ENCODE data around the gene PIEZO2.

PIEZO2 gene

GRCh38 chr18:10723496-10723895 is 425.9 kb downstream of the PIEZO2 start:
- DNase-seq = no peak

- no peak for DNase-seq
These were observed 430.6 kb downstream of the PIEZO2 start for GRCh38 chr18:10718809-10719208.

DNA sequence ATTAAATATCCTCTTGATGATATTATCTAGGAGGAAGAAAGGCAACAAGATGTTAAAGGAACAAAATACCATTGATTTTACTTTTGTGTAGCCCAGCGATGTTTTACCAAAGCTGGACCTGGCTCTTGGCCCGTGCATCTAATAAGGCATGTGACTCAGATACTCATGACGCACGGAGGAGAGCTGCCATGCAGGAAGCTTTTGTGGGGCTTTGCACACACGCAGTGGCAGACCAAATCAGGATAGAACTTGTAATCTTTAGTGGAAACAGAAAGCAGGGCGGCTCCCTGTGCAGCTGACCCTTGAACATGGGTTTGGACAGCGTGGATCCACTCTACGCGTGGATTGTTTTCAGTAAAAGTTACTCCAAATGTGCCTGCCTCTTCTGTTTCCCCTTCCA is 433.6 kb downstream of the PIEZO2 start:
- DNase-seq = no peak

- no peak for DNase-seq
These were observed 436.0 kb downstream of the PIEZO2 start for GRCh38 chr18:10713409-10713808.

GRCh38 chr18:10707294-10707693 is 442.1 kb downstream of the PIEZO2 start:
- DNase-seq = no peak

GRCh38 chr18:10705786-10706185 is 443.6 kb downstream of the PIEZO2 start:
- DNase-seq = no peak

DNA sequence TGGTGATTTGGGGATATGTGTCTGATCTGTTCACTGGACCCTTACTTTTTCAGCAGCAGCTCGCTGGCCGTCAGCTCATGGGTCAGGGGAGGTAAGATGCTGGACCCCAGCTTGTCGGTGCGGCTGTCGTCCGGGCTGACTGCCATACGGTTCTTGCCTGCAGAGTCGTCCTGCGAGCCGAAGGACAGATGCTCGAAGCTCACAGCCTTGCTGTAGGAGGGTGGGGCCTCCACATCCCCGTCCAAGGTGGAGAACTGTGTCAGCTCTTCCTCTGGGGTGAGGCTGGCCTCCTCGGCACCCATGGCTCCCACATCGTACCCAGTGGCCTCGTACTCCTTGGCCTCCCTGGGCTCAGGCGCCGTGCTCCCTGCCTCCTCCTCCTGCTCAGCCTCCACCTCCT is 444.1 kb downstream of the PIEZO2 start:
- DNase-seq = no peak

DNA sequence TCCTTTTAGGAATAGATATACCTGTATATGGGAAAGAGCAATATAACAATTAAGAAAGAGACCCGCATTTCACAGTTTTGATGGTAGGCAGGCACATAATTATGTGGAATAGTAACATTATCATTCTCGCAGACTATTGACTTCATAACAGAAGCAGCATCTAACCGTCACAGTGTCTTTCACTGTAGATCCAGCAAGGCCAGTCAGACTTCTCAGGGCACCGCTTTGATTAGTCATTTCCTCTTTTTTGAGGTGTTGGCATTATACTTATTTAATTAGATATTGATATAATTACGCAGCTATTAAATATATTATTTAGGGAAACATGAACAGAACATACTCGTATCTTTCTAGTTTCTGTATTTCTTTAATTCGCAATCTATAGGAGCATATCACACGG is 447.2 kb downstream of the PIEZO2 start:
- no peak for DNase-seq

DNA sequence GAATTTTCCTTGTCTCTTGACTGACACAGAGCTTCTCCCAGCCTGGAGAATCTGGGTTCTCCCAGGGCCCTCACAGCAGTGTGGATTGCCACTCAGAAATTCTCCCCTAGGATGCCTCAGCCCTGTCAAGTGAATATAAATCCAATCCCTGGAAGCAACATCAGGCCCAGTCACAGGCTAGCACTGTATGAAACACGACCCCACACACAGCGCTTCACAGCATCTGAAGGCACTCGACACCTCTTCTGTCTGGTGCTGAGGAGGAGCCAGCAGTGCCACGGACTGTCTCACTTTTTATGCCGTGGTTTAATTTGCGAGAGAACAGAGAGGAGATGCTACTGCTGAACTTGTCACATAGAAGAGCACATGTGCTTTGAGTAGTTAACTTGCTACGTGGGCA is 459.0 kb downstream of the PIEZO2 start:
- DNase-seq = no peak

DNA sequence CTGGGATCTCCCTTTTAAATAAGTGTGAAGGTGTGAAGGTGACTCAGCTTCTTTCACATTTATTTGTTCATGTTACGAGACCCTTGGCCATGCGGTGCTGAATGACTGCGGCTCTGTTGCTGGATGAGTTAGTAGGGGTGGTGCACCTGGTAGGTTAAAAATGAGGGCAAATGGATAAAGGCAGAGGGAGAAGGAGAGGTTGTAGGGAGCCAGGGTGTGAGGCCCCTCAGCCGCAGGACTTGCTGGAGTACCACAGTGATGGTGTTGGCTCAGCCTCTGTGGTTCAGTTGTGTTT is 459.4 kb downstream of the PIEZO2 start:
- DNase-seq = no peak

DNA sequence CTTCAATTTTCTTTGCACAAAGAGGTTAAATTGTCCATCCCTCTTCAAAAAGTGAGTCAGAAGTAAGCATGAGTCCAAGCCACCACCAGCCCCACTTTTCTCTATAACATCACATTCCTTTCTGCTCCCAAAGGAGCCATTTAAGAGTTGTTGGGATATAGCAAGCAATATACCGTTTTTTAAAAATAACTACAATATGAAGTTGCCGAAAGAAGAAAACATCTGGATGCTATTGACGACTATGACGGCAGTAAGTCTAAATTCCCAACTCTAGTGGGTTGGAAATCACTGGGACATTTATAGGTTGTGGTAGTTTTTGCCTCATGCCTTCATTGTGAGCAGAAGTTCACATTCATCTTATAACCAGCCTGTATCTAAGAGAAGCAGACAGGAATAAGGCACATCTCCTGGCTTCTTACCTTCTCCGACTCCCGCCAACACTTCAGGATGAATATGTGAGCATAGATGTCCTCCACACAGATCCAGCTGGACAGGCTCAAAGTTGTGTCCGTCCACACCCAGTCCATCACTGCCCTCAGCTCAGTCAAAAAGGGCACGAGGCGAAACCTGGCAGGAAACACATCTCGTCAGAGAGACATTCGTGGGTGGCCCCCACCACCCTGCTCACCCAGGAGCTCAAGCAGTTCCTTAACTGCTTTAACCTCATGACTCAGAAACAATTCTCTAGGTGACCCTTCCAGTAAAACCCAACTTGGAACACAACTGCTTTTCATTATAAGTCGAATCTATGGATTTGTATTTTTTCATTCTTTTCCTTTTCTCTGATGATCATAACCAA is 459.9 kb downstream of the PIEZO2 start:
- no peak for DNase-seq

- DNase-seq = no peak
These were observed 460.6 kb downstream of the PIEZO2 start for GRCh38 chr18:10688766-10689165.

- no peak for DNase-seq
These were observed 462.0 kb downstream of the PIEZO2 start for GRCh38 chr18:10687161-10687925.

DNA sequence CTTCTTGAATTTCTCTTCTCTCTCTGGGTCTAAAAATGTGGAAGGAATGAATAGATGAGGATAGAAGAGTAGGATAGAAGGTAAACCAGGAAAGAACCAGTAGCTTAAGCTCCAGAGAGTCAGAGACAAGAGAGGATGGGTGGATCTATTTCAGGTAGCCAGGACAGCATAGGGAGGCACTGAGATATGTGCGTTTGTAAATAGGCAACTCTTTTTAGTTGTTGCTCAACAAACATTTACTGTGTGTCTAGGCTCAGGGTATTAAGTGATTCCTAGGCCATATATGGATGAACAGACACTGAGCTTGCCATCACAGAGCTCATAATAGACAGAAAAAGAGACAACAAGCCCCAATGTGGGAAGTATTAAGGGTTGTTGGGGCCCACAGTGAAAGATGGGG is 463.1 kb downstream of the PIEZO2 start:
- no peak for DNase-seq

GRCh38 chr18:10685484-10685883 is 463.9 kb downstream of the PIEZO2 start:
- DNase-seq = no peak

- no peak for DNase-seq
These were observed 467.0 kb downstream of the PIEZO2 start for GRCh38 chr18:10682368-10682714.

- no peak for DNase-seq
These were observed 467.6 kb downstream of the PIEZO2 start for GRCh38 chr18:10681581-10682367.

- no peak for DNase-seq
These were observed 469.1 kb downstream of the PIEZO2 start for GRCh38 chr18:10680271-10680596.

DNA sequence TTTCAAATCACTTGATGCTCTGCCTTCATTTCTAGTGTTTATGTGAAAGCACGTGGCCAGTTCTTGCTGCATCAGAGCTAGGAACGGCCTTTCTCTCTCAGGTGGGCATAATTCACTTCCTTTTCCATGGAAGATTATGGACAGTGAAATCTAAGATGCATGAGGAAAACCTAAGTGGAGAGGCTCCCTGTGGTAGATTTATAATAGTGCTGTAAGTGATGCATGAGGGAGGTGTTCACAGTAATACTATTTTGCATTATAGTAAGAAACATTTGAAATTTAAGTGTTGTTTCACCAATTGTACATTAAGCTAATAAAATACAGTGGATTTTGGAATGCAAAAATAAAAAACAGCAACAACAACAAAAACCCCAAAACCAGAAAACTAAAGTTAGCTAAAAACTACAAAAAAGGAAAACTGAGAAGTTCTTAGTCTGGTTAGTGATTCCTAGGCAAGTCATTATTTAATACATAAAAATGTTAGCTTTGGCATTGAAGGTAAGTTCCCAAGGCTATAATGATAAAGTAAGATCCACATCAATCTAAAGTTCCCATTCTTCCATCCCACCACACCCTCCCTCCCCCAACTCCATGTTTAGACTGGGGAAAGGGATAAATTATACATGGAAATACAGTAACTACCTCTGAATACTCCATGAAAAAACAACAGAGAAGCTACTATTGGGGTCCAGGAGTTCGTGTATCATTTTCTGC is 469.7 kb downstream of the PIEZO2 start:
- no peak for DNase-seq

DNA sequence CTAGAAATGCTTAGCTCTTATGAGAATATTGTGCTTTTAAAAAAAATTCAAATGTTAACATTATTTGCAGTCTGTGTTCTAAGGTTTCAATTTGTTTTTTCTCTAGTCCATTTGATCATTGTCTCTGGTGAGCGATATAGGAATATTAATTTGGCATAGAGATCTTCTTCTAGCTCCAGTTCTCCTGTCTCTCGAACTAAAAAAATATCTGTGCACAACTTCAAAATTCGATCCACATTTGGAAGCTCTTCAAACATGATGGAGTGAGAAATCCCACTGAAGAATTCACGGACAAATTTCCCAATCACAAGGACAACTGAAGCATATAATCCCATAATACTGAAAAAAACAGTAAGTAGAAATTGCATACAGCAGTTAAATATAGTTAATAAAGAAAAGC is 477.9 kb downstream of the PIEZO2 start:
- DNase-seq = no peak

GRCh38 chr18:10670856-10671255 is 478.5 kb downstream of the PIEZO2 start:
- no peak for DNase-seq

- DNase-seq = no peak
These were observed 479.8 kb downstream of the PIEZO2 start for GRCh38 chr18:10669441-10670100.

- no peak for DNase-seq
These were observed 485.6 kb downstream of the PIEZO2 start for GRCh38 chr18:10663750-10664149.

Measured in midbrain (tissue), 1 donor.